ENCODE results near the gene TBPL1.
"Not testable (repeated sequence)": the region's sequence is repeated elsewhere in the genome, so short reads cannot be mapped to it uniquely, and the experiment has no call there.

The TBPL1 gene

DNA sequence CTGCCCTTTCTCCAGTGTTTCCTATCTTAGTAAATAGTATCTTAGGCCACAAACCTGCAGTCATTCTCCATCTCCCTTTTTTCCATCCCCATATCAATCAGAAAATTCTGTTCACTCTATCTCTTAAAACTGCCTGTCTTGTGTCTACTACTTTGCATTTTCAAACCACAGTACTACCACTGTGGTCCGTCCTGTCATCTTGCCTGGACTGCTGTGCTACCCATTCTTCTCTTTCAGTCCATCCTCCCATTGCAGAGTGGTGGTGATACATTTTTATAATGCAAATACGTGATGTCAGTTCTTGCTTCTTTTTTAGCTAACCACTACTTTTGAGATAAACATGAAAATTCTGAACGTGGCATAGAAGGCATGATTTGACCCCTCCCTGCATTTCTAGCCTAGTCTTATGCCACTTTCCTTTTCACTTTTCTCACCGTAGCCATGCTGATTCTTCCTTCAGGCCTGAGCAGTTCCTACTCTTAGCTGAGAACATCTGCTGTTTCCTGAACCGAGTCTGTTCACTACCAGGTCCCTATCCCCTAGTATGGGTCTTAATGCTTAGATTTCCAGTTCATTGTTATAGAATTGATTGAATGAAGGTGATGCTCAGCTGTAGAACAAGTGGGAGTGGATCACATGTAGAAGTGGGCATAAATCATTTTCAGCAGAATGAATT is 13.8 kb downstream of the TBPL1 start:
- Histone ChIP-seq H3K36me3 (ENCODE audit: low read depth) (0 out of 2 replicates have a peak, but pooled peaks cover 5% of the 10 kb centered on the region), H3K4me1 (ENCODE audit: insufficient read depth, poor library complexity, severe bottlenecking) (peaks cover 5% of the 10 kb centered on the region), H3K27me3 (ENCODE audit: insufficient read depth, poor library complexity, severe bottlenecking) (no peaks in the 10 kb centered on the region), H3K4me3 (ENCODE audit: severe bottlenecking) (no peak overlapping the region), H3K9me3 (ENCODE audit: severe bottlenecking) (no peaks in the 10 kb centered on the region), H3K27ac (ENCODE audit: poor library complexity, severe bottlenecking) (no peak overlapping the region)
- ATAC-seq (ENCODE audit: low read depth) (no peak), DNase-seq (ENCODE audit: low spot score) (no peak)
- TF ChIP-seq, protein P1, sequence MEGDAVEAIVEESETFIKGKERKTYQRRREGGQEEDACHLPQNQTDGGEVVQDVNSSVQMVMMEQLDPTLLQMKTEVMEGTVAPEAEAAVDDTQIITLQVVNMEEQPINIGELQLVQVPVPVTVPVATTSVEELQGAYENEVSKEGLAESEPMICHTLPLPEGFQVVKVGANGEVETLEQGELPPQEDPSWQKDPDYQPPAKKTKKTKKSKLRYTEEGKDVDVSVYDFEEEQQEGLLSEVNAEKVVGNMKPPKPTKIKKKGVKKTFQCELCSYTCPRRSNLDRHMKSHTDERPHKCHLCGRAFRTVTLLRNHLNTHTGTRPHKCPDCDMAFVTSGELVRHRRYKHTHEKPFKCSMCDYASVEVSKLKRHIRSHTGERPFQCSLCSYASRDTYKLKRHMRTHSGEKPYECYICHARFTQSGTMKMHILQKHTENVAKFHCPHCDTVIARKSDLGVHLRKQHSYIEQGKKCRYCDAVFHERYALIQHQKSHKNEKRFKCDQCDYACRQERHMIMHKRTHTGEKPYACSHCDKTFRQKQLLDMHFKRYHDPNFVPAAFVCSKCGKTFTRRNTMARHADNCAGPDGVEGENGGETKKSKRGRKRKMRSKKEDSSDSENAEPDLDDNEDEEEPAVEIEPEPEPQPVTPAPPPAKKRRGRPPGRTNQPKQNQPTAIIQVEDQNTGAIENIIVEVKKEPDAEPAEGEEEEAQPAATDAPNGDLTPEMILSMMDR (IDR thresholded peaks at IDR 0.05; ENCODE audit: poor library complexity, severe bottlenecking) = no peak

DNA sequence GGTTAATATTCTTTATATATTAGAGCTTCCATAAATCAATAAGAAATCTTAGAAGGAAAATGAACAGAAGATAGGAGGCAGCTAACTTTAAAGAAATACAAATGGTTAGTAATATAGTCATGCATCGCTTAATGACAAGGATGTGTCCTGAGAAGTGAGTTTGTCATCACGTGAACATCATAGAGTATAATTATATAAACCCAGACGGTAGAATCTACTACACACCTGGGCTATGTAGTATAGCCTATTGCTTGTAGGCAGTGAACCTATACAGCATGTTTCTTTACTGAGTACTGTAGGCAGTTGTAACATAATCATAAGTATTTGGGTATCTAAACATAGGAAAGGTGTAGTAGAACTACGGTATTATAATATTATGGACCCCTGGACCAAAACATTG is 14.3 kb downstream of the TBPL1 start:
- no peak overlapping the region for H3K27ac ChIP-seq (ENCODE audit: poor library complexity, severe bottlenecking)
- ATAC-seq (ENCODE audit: low read depth) = no peak; the same call in 2 of the 3 replicates

DNA sequence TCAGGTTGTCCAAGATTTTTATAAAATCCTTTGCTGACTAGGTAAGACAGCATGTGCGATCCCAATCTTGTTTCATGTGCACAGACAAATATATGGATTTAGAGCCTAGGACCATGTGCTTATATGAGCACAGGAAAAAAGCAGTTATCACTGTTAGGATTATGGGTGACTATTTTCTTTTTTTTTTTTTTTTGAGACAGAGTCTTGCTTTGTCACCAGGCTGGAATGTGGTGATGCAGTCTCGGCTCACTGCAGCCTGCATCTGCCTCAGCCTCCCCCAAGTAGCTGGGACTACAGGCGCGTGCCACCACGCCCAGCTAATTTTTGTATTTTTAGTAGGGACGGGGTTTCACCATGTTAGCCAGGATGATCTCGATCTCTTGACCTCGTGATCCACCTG is 14.8 kb downstream of the TBPL1 start:
- H3K4me1 ChIP-seq (ENCODE audit: insufficient read depth, poor library complexity, severe bottlenecking); DNase-seq (ENCODE audit: low spot score); H3K27ac ChIP-seq (ENCODE audit: poor library complexity, severe bottlenecking); H3K9me3 ChIP-seq (ENCODE audit: severe bottlenecking); H3K4me3 ChIP-seq (ENCODE audit: severe bottlenecking); H3K27me3 ChIP-seq (ENCODE audit: insufficient read depth, poor library complexity, severe bottlenecking); H3K36me3 ChIP-seq (ENCODE audit: low read depth): not testable (repeated sequence)
- peak; percentile 63 for ATAC-seq (ENCODE audit: low read depth)

More for the DNA sequence above, 14.3 kb downstream of the TBPL1 start:
- no peak overlapping the region for H3K4me3 ChIP-seq (ENCODE audit: severe bottlenecking)
- DNase-seq (ENCODE audit: low spot score) = no peak
- H3K4me1 ChIP-seq (ENCODE audit: insufficient read depth, poor library complexity, severe bottlenecking) = peaks cover 5% of the 10 kb centered on the region
- 0 out of 2 replicates have a peak, but pooled peaks cover 5% of the 10 kb centered on the region for H3K36me3 ChIP-seq (ENCODE audit: low read depth)
- H3K27me3 ChIP-seq (ENCODE audit: insufficient read depth, poor library complexity, severe bottlenecking) = no peaks in the 10 kb centered on the region
- TF ChIP-seq, protein P1 (IDR thresholded peaks at IDR 0.05; ENCODE audit: poor library complexity, severe bottlenecking) = no peak
- no peaks in the 10 kb centered on the region for H3K9me3 ChIP-seq (ENCODE audit: severe bottlenecking)

DNA sequence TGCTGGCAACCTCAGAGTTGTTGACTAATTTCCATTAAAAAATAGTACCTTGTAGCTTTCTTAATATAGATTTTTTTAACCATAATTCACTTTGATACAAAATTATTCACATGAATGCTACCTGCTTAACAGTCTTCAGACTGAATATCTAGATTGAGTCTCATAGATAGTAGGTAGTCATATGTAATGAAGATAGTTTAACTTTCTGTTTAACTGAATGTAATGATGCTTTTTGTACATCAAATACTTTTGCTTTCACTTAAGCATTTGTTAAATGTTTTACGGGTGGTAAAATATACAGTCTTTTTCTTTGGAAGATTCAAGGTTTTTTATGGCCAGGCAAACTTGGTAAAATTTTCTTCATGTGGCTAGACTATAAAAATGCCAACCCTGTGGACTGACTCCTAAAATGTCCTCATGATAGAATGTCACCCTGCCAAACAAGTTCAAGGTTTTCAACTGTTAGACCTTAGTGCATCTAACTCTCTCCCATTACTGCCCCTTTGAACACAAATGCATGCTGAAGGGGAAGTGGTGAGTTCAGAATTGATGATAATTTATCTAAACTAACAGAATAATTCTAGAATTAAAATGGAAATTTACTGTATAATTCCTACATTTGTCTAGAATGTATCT is 16.4 kb downstream of the TBPL1 start:
- Histone ChIP-seq H3K27me3 (ENCODE audit: insufficient read depth, poor library complexity, severe bottlenecking) (no peaks in the 10 kb centered on the region), H3K9me3 (ENCODE audit: severe bottlenecking) (no peaks in the 10 kb centered on the region), H3K4me3 (ENCODE audit: severe bottlenecking) (no peak overlapping the region), H3K4me1 (ENCODE audit: insufficient read depth, poor library complexity, severe bottlenecking) (peaks cover 5% of the 10 kb centered on the region), H3K27ac (ENCODE audit: poor library complexity, severe bottlenecking) (no peak overlapping the region), H3K36me3 (ENCODE audit: low read depth) (0 out of 2 replicates have a peak, but pooled peaks cover 5% of the 10 kb centered on the region)
- TF ChIP-seq, protein P1 (IDR thresholded peaks at IDR 0.05; ENCODE audit: poor library complexity, severe bottlenecking) = no peak
- ATAC-seq (ENCODE audit: low read depth) (no peak), DNase-seq (ENCODE audit: low spot score) (no peak)

DNA sequence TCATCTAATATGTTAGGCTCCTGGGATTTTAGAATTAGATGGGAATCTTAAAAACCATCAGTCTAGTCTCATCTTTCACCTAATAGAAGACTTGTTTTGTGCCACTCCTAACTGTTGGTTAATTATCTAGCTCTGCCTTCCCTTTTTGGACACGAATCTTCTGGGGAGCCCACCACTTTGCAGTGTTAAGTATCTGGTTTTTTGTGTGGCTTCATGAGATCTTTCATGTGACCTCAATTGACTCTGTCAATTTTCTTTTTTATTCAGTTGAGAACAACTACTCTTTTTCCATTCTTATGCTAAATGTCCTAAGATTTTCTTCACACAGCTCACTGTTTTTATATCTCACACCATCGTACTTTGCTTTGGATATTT is 16.9 kb downstream of the TBPL1 start:
- Histone ChIP-seq H3K9me3 (ENCODE audit: severe bottlenecking) (no peaks in the 10 kb centered on the region), H3K36me3 (ENCODE audit: low read depth) (0 out of 2 replicates have a peak, but pooled peaks cover 5% of the 10 kb centered on the region), H3K4me3 (ENCODE audit: severe bottlenecking) (no peak overlapping the region), H3K27me3 (ENCODE audit: insufficient read depth, poor library complexity, severe bottlenecking) (no peaks in the 10 kb centered on the region), H3K4me1 (ENCODE audit: insufficient read depth, poor library complexity, severe bottlenecking) (peaks cover 5% of the 10 kb centered on the region), H3K27ac (ENCODE audit: poor library complexity, severe bottlenecking) (no peak overlapping the region)
- TF ChIP-seq, protein P1 (IDR thresholded peaks at IDR 0.05; ENCODE audit: poor library complexity, severe bottlenecking) = no peak
- ATAC-seq (ENCODE audit: low read depth) (no peak), DNase-seq (ENCODE audit: low spot score) (no peak)

Measured in RWPE2 (cell line).